Breast epithelium (tissue), 3 donors: ENCODE measurements around the gene PTPN3.

Experiments
- CTCF ChIP-seq, 3 donors: fragments of 450-650 bp; IDR thresholded peaks; one replicate each; pipeline ENCODE4 v1.5.1; 2016 to 2017; ENCODE audit warnings: antibody characterized with exemption in 3 of 3, mild to moderate bottlenecking in 3 of 3, moderate library complexity in 3 of 3
- POLR2A ChIP-seq: fragments of 450-650 bp; IDR thresholded peaks from one replicate; pipeline ENCODE4 v1.6.1; 2016; ENCODE audit warnings: antibody characterized with exemption, mild to moderate bottlenecking, moderate library complexity

DNA sequence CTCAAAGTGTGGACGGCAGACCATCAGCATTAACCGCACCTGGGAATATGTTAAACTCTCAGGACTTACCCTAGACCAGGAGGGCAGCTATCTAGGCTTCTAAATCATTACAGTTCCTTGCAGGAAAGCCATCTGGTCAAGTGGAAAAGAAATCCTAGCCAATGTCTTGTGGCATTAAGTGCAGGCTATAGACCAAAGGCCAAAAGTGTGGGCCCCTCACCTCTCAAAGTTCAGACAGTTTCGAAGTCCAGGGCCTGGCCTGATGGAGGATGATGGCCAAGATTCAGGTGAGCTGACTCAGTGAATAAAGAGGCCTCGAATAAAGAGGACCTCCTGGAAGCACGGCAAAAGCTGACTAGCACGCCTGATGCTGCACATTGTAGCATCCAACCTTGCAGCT, 24.0 kb upstream of the PTPN3 start:
- TF ChIP-seq CTCF (IDR thresholded peaks at IDR 0.05) = no peak
- TF ChIP-seq POLR2A = no peak
